Neural crest cell (in vitro differentiated cells): ENCODE results near the gene TNFRSF13B. TPM values are rescaled to one million over a fixed set of nuclear protein-coding genes. Genes with fewer than 3 reads are reported as not detected.
"Not testable (repeated sequence)": the region's sequence is repeated elsewhere in the genome, so short reads cannot be mapped to it uniquely, and the experiment has no call there.

ENCODE experiments used
- DNase-seq: peaks from one replicate; pipeline ENCODE4 v3.0.0; 2021; ENCODE audit warnings: low read depth, mixed read lengths, low spot score
- H3K27ac Mint-ChIP-seq: one replicate; pipeline ENCODE4 v1.8.0; 2021; ENCODE audit warnings: mild to moderate bottlenecking, mixed read lengths; ENCODE audit not compliant: unreplicated experiment
- H3K27me3 Mint-ChIP-seq: 2 replicates; pipeline ENCODE4 v1.8.0; 2021; ENCODE audit warnings: low read depth, mild to moderate bottlenecking, mixed read lengths
- H3K36me3 Mint-ChIP-seq: 2 replicates; pipeline ENCODE4 v1.8.0; 2021; ENCODE audit warnings: low read depth, mild to moderate bottlenecking, mixed read lengths
- H3K4me1 Mint-ChIP-seq: 2 replicates; pipeline ENCODE4 v1.8.0; 2021; ENCODE audit warnings: mixed read lengths
- H3K4me3 Mint-ChIP-seq: one replicate; pipeline ENCODE4 v1.8.0; 2021; ENCODE audit warnings: mild to moderate bottlenecking, mixed read lengths
- H3K9me3 Mint-ChIP-seq: 2 replicates; pipeline ENCODE4 v1.8.0; 2021; ENCODE audit warnings: mixed read lengths
- CTCF ChIP-seq: fragments of 200-600 bp; sonication (generic); conservative IDR thresholded peaks from 2 replicates; pipeline ENCODE4 v1.5.0; 2021; ENCODE audit warnings: antibody characterized with exemption, mild to moderate bottlenecking
- total RNA-seq: library from RNA; stranded (reverse); gene quantifications from 2 replicates; pipeline ENCODE4 v1.2.1, GENCODE V29; 2021

Gene TNFRSF13B
- total RNA-seq, 1 donor from 2014 or later = not detected

GRCh38 chr17:16972346-16972745 lies 428 bp upstream of the TNFRSF13B start:
- Mint-ChIP-seq H3K9me3 (peaks cover 3% of the 10 kb centered on the region), H3K4me1 (peaks cover 9% of the 10 kb centered on the region), H3K27me3 (peaks cover 12% of the 10 kb centered on the region), H3K27ac (no peak overlapping the region), H3K36me3 (no peaks in the 10 kb centered on the region), H3K4me3 (no peak overlapping the region)
- no peak for TF ChIP-seq CTCF
- no peak for DNase-seq

GRCh38 chr17:16969931-16970906 lies 1.7 kb downstream of the TNFRSF13B start:
- no peak overlapping the region for H3K27ac Mint-ChIP-seq
- no peaks in the 10 kb centered on the region for H3K36me3 Mint-ChIP-seq
- H3K4me3 Mint-ChIP-seq = no peak overlapping the region
- TF ChIP-seq CTCF = no peak
- DNase-seq = no peak
- peaks cover 6% of the 10 kb centered on the region for H3K27me3 Mint-ChIP-seq
- peaks cover 9% of the 10 kb centered on the region for H3K4me1 Mint-ChIP-seq
- H3K9me3 Mint-ChIP-seq = peaks cover 3% of the 10 kb centered on the region

- Mint-ChIP-seq H3K36me3 (no peaks in the 10 kb centered on the region), H3K4me1 (peaks cover 8% of the 10 kb centered on the region), H3K27me3 (peaks cover 6% of the 10 kb centered on the region), H3K4me3 (no peak overlapping the region), H3K27ac (no peak overlapping the region), H3K9me3 (peaks cover 3% of the 10 kb centered on the region)
- DNase-seq = no peak
- no peak for TF ChIP-seq CTCF
Measured at GRCh38 chr17:16968786-16969185, 3.1 kb downstream of the TNFRSF13B start.

GRCh38 chr17:16962804-16963203 lies 9.1 kb downstream of the TNFRSF13B start:
- H3K4me1 Mint-ChIP-seq = no peaks in the 10 kb centered on the region
- no peak overlapping the region for H3K4me3 Mint-ChIP-seq
- DNase-seq = no peak
- no peak overlapping the region for H3K27ac Mint-ChIP-seq
- TF ChIP-seq CTCF = no peak
- H3K27me3 Mint-ChIP-seq = peaks cover 34% of the 10 kb centered on the region
- H3K36me3 Mint-ChIP-seq = no peaks in the 10 kb centered on the region
- H3K9me3 Mint-ChIP-seq = peaks cover 9% of the 10 kb centered on the region

GRCh38 chr17:16961792-16962191 lies 10.1 kb downstream of the TNFRSF13B start:
- no peaks in the 10 kb centered on the region for H3K4me1 Mint-ChIP-seq
- H3K27me3 Mint-ChIP-seq = peaks cover 41% of the 10 kb centered on the region
- no peak for TF ChIP-seq CTCF
- peaks cover 9% of the 10 kb centered on the region for H3K9me3 Mint-ChIP-seq
- no peak overlapping the region for H3K4me3 Mint-ChIP-seq
- no peak overlapping the region for H3K27ac Mint-ChIP-seq
- DNase-seq = no peak
- H3K36me3 Mint-ChIP-seq = no peaks in the 10 kb centered on the region

GRCh38 chr17:16961022-16961421 lies 10.9 kb downstream of the TNFRSF13B start:
- Mint-ChIP-seq H3K9me3 (peaks cover 11% of the 10 kb centered on the region), H3K27me3 (peaks cover 48% of the 10 kb centered on the region)
- DNase-seq, H3K27ac Mint-ChIP-seq, H3K36me3 Mint-ChIP-seq, H3K4me1 Mint-ChIP-seq, H3K4me3 Mint-ChIP-seq: not testable (repeated sequence)

- H3K9me3 Mint-ChIP-seq, DNase-seq, H3K4me1 Mint-ChIP-seq, H3K4me3 Mint-ChIP-seq, H3K36me3 Mint-ChIP-seq, H3K27ac Mint-ChIP-seq: not testable (repeated sequence)
- peaks cover 52% of the 10 kb centered on the region for H3K27me3 Mint-ChIP-seq
Measured at GRCh38 chr17:16955011-16955410, 16.9 kb downstream of the TNFRSF13B start.
